Stimulated activated CD4-positive, alpha-beta T cell treated with anti-CD3 and anti-CD28 coated beads, Interleukin-1b, Interleukin-23, amount 100 ng/mL, for 1 hour (primary cell): ENCODE results near the gene R3HDM4.

ENCODE experiments used
- DNase-seq, 2 donors: peaks; one replicate each; pipeline ENCODE4 v3.0.0-alpha.2; 2020; ENCODE audit warnings: low read depth in 2 of 2

R3HDM4 gene

GRCh38 chr19:875265-875879 is 37.6 kb downstream of the R3HDM4 start:
- no peak for DNase-seq

GRCh38 chr19:873561-874041 is 39.4 kb downstream of the R3HDM4 start:
- no peak for DNase-seq

- DNase-seq: peak in 1 of 2 donors; percentile 63
These were observed 39.9 kb downstream of the R3HDM4 start for GRCh38 chr19:873084-873483.

GRCh38 chr19:872266-872951 is 40.6 kb downstream of the R3HDM4 start:
- DNase-seq: peak; percentile 42 to 65

GRCh38 chr19:871446-872265 is 41.4 kb downstream of the R3HDM4 start:
- DNase-seq: no peak

GRCh38 chr19:870963-871401 is 42.0 kb downstream of the R3HDM4 start:
- DNase-seq: no peak

GRCh38 chr19:870314-870713 is 42.7 kb downstream of the R3HDM4 start:
- no peak for DNase-seq

- DNase-seq: no peak
These were observed 43.5 kb downstream of the R3HDM4 start for GRCh38 chr19:869245-870177.

- DNase-seq: no peak
These were observed 44.4 kb downstream of the R3HDM4 start for GRCh38 chr19:868458-869244.

GRCh38 chr19:867855-868457 is 45.1 kb downstream of the R3HDM4 start:
- no peak for DNase-seq

- no peak for DNase-seq
These were observed 45.7 kb downstream of the R3HDM4 start for GRCh38 chr19:867301-867793.

- DNase-seq: no peak
These were observed 46.2 kb downstream of the R3HDM4 start for GRCh38 chr19:866769-867300.

- no peak for DNase-seq
These were observed 49.8 kb downstream of the R3HDM4 start for GRCh38 chr19:863315-863620.

- peak; percentile 58 to 61 for DNase-seq
These were observed 50.3 kb downstream of the R3HDM4 start for GRCh38 chr19:862581-863314.

- peak; percentile 32 to 53 for DNase-seq
These were observed 51.1 kb downstream of the R3HDM4 start for GRCh38 chr19:861756-862580.

- DNase-seq: no peak
These were observed 51.8 kb downstream of the R3HDM4 start for GRCh38 chr19:861141-861755.

- no peak for DNase-seq
These were observed 53.9 kb downstream of the R3HDM4 start, which contains the start of gene CFD for GRCh38 chr19:858868-859843. Gene CFD (plus strand): TSS chr19:859664. CDS start chr19:859690, 26 bp downstream.
